ENCODE results near the gene EFCAB11. TPM values are rescaled to one million over a fixed set of nuclear protein-coding genes. Genes with fewer than 3 reads are reported as not detected.

Gene EFCAB11
- total and polyA plus RNA-seq, 9 of the 15 experiments (the other 6 are each of a cell fraction or from before 2014, with no cell fraction given), result 13.4 to 37.9 (median 17.4) TPM

DNA sequence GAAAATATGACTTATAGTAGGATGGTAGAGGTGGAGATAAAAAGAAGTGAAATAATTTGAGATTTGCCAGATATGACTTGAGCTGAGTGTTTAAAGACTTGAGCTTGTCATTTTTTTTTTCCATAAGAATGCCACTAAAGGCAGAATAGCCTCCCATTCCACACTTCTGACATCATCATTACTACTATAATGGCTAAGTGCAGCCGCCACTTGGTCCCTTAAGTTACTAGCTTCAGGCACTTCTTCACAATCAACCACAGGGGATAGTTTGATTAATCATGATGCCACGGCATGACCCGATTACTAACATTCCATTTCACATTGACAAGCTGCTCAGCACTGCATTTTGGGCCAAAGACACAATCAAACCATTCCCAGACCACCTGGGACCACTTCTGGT is 127.9 kb downstream of the EFCAB11 start:
- in situ Hi-C loops (cut with MboI), result no loop called here
- 3% methylated on average over 3 of the region's 3 CpGs for WGBS (ENCODE audit: insufficient coverage, low coverage, missing lambda C conversion rate)
- no peaks in the 10 kb centered on the region for H3K9me3 ChIP-seq (replicated peaks; ENCODE audit: control insufficient read depth, insufficient read depth, low read depth, low read length)

More for the DNA sequence above, 127.9 kb downstream of the EFCAB11 start:
- no TSS peak for BruUV-seq (replicated peaks)
- Histone ChIP-seq H3K4me2 (ENCODE audit: insufficient read depth, low read length) (no peak overlapping the region), H3K36me3 (ENCODE audit: control insufficient read depth, insufficient read depth, low read length) (no peaks in the 10 kb centered on the region), H3K9me1 (ENCODE audit: control insufficient read depth, insufficient read depth, low read length) (no peaks in the 10 kb centered on the region), H3K9ac (ENCODE audit: insufficient read depth in 1 of 2, low read depth in 2 of 2, low read length in 2 of 2) (no peak overlapping the region), H3K4me1 (replicated peaks in 1 of 2; ENCODE audit: control insufficient read depth in 2 of 2, insufficient read depth in 2 of 2, low read length in 2 of 2) (no peaks in the 10 kb centered on the region), H4K20me1 (replicated peaks; ENCODE audit: control insufficient read depth, insufficient read depth, low read length) (no peaks in the 10 kb centered on the region), H3K79me2 (ENCODE audit: control insufficient read depth, insufficient read depth, low read length) (no peaks in the 10 kb centered on the region), H3K27ac (ENCODE audit: extremely low read depth, low read depth, low read length) (no peak overlapping the region), H3K27me3 (ENCODE audit: control insufficient read depth in 2 of 2, insufficient read depth in 2 of 2, low read length in 2 of 2) (0 out of 5 replicates have a peak, but pooled peaks cover 0 to 3% of the 10 kb centered on the region in 2 experiments), H2AFZ (ENCODE audit: low read depth, low read length) (no peak overlapping the region), H3K4me3 (no peak overlapping the region)
- no peak for DNase-seq (ENCODE audit: extremely low read depth in 1 of 4, low spot score in 3 of 4)
- no peak for ATAC-seq
- no peak for TF ChIP-seq DMBX1 (CRISPR knock-in tag; IDR thresholded peaks at IDR 0.05; ENCODE audit: borderline replicate concordance)
- no peak for TF ChIP-seq ZNF41 (CRISPR knock-in tag; conservative IDR thresholded peaks at IDR 0.05)
- TF ChIP-seq SRSF1 (IDR thresholded peaks at IDR 0.05; ENCODE audit: low read depth, low read length), result no peak
- TF ChIP-seq NCOA6 (IDR thresholded peaks at IDR 0.05), result no peak
- TF ChIP-seq NFIX (CRISPR knock-in tag; IDR thresholded peaks at IDR 0.05; ENCODE audit: low read depth), result no peak
- TF ChIP-seq CSDE1 (IDR thresholded peaks at IDR 0.05), result no peak
- TF ChIP-seq, protein P1, sequence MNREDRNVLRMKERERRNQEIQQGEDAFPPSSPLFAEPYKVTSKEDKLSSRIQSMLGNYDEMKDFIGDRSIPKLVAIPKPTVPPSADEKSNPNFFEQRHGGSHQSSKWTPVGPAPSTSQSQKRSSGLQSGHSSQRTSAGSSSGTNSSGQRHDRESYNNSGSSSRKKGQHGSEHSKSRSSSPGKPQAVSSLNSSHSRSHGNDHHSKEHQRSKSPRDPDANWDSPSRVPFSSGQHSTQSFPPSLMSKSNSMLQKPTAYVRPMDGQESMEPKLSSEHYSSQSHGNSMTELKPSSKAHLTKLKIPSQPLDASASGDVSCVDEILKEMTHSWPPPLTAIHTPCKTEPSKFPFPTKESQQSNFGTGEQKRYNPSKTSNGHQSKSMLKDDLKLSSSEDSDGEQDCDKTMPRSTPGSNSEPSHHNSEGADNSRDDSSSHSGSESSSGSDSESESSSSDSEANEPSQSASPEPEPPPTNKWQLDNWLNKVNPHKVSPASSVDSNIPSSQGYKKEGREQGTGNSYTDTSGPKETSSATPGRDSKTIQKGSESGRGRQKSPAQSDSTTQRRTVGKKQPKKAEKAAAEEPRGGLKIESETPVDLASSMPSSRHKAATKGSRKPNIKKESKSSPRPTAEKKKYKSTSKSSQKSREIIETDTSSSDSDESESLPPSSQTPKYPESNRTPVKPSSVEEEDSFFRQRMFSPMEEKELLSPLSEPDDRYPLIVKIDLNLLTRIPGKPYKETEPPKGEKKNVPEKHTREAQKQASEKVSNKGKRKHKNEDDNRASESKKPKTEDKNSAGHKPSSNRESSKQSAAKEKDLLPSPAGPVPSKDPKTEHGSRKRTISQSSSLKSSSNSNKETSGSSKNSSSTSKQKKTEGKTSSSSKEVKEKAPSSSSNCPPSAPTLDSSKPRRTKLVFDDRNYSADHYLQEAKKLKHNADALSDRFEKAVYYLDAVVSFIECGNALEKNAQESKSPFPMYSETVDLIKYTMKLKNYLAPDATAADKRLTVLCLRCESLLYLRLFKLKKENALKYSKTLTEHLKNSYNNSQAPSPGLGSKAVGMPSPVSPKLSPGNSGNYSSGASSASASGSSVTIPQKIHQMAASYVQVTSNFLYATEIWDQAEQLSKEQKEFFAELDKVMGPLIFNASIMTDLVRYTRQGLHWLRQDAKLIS (CRISPR knock-in tag; IDR thresholded peaks at IDR 0.05), result no peak
- TF ChIP-seq NFE2L1 (tag; IDR thresholded peaks at IDR 0.05; ENCODE audit: borderline replicate concordance, low read depth), result no peak
- TF ChIP-seq GABPB1 (CRISPR knock-in tag; IDR thresholded peaks at IDR 0.05), result no peak
- no peak for TF ChIP-seq STAT5B (CRISPR knock-in tag; IDR thresholded peaks at IDR 0.05)
- CTCF ChIA-PET (ENCODE audit: low intra/inter-chr PET ratio), result no interaction called here
- intact Hi-C loops (cut with micrococcal nuclease), result no loop called here
- no peak for FAIRE-seq
- POLR2A ChIA-PET, result no interaction called here
